Measurements from ENCODE around the gene IGF2. TPM values are rescaled to one million over a fixed set of nuclear protein-coding genes. Genes with fewer than 3 reads are reported as not detected.
"Not testable (repeated sequence)": the region's sequence is repeated elsewhere in the genome, so short reads cannot be mapped to it uniquely, and the experiment has no call there.

The IGF2 gene
- total RNA-seq, 3 donors from 2014 or later = 7.6 to 27.6 (median 12.1) TPM

GRCh38 chr11:2126520-2127085 lies 12.6 kb downstream of the IGF2 start:
- Histone ChIP-seq H3K4me3 (no peak overlapping the region), H3K4me1 (ENCODE audit: low read depth) (no peaks in the 10 kb centered on the region), H3K9me3 (no peaks in the 10 kb centered on the region), H3K36me3 (ENCODE audit: low read depth) (no peaks in the 10 kb centered on the region)
- DNase-seq (peak in 1 of 3 donors; percentile 3), ATAC-seq (no peak)
- intact Hi-C loops (cut with DNase I, micrococcal nuclease) = no loop called here
- TF ChIP-seq CTCF (IDR thresholded peaks at IDR 0.05) = no peak

DNA sequence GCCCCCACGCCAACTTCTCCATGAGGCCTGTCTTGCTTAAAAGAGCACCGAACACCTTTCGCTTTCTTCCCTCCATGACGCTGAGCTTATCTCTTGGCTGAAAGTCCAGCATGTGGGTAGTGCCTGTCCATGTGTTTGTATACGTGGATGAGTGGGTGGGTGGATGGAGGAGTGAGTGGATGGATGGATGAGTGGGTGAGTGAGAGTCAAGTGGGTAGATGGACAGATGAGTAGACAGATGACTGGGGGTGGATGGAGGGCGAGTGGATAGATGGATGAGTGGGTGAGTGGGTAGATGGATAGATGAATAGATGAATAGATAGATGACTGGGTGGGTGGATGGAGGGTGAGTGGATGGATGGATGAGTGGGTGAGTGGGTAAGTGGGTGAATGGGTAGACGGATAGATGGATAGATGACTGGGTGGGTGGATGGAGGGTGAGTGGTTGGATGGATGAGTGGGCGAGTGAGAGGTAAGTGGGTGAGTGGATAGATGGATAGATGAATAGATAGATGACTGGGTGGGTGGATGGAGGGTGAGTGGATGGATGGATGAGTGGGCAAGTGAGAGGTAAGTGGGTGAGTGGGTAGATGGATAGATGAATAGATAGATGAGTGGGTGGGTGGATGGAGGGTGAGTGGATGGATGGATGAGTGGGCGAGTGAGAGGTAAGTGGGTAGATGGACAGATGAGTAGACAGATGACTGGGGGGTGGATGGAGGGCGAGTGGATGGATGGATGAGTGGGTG lies 14.3 kb downstream of the IGF2 start:
- intact Hi-C loops (cut with DNase I, micrococcal nuclease); H3K4me3 ChIP-seq; H3K4me1 ChIP-seq (ENCODE audit: low read depth); H3K9me3 ChIP-seq; H3K36me3 ChIP-seq (ENCODE audit: low read depth); ATAC-seq: not testable (repeated sequence)
- DNase-seq = peak in 1 of 3 donors; percentile 4

DNA sequence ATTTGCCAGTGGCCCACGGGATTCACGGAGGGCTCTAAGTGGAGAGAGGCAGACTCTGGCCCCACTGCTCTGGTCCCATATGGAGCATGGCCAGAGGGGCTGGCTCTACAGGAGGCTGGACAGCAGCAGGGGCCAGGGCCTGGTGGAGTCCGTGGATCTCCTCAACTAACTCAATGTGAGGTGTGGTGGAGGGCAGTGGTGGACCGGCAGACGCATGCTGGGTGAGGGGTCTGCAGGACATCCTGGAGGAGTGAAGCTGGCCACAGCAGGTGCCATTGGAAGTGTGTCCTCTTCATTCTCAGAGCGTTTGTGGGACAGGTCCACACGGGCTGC lies 15.6 kb downstream of the IGF2 start:
- H3K4me3 ChIP-seq = no peak overlapping the region
- ATAC-seq (no peak), DNase-seq (peak in 1 of 3 donors; percentile 10)
- H3K4me1 ChIP-seq (ENCODE audit: low read depth) = no peaks in the 10 kb centered on the region
- no peak for TF ChIP-seq CTCF (IDR thresholded peaks at IDR 0.05)
- no peaks in the 10 kb centered on the region for H3K9me3 ChIP-seq
- H3K36me3 ChIP-seq (ENCODE audit: low read depth) = no peaks in the 10 kb centered on the region
- intact Hi-C loops (cut with DNase I, micrococcal nuclease) = no loop called here

DNA sequence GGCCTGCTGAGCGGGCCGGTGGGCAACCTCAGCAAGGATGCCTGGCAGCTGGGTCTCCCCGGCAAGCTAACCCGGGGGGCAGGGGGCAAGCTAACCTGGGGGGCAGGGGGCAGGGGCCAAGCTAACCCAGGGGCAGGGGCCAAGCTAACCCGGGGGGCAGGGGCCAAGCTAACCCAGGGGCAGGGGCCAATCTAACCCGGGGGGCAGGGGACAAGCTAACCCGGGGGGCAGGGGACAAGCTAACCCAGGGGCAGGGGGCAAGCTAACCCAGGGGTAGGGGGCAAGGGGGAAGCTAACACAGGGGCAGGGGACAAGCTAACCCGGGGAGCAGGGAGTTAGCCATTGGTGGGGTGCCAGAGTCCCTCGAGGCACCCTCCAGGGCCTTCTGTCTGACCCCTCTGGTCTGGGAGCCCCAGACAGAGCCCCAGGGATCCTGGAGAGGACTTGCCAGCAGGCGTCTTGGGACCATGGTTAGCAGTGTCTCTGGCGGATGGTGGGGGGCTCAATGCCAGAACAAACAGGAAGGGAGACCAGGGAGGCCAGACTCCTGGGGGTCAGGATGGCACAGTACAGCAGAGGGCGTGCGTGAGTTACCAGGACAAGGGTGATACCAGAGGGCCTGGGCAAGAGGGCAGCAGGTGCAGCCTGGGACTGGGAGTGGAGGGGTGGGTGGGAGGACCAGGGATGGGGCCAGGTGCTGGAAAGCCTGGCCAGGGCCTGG lies 16.1 kb downstream of the IGF2 start:
- H3K4me1 ChIP-seq (ENCODE audit: low read depth) = no peaks in the 10 kb centered on the region
- H3K9me3 ChIP-seq = no peaks in the 10 kb centered on the region
- peak in 2 of 3 donors; percentile 17 to 36 for DNase-seq
- no peak for TF ChIP-seq CTCF (IDR thresholded peaks at IDR 0.05)
- H3K4me3 ChIP-seq = no peak overlapping the region
- intact Hi-C loops (cut with DNase I, micrococcal nuclease) = no loop called here
- ATAC-seq = no peak
- H3K36me3 ChIP-seq (ENCODE audit: low read depth) = no peaks in the 10 kb centered on the region

DNA sequence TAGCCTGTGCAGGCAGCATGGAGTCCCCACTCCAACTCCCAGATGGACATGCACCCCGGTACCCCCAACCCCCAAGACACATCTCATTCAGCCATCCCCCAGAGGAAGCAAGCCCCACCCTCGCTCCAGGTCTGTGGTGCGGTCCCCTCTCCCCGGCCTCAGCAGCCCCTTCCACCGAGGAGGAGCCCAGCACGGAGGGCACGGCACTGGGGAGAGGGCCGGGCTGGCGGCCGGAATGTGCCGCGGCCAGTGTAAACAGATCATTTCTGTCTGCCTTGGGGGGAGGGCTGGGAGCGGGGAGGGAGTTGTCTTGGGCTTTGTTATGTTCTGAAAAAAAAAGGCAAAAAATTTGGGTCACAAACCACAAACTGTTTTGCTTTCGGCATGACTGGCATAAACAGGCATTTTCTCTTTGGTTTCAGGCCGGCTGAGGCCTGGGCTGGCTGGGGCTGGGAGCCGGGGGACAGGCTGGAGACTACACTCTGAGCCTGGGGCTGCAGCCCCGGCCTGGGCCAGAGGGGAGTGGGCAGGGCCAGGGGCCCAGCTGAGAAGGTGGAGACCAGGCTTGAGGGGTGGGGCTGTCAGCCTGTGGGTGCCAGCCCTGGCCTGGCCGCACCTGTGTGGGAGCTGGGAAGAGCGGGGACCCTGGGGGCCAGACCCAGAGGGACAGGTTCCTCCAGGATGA lies 16.8 kb downstream of the IGF2 start:
- intact Hi-C loops (cut with DNase I, micrococcal nuclease) = no loop called here
- DNase-seq (peak in 2 of 3 donors; percentile 4 to 17), ATAC-seq (no peak)
- Histone ChIP-seq H3K4me1 (ENCODE audit: low read depth) (no peaks in the 10 kb centered on the region), H3K9me3 (no peaks in the 10 kb centered on the region), H3K4me3 (no peak overlapping the region), H3K36me3 (ENCODE audit: low read depth) (no peaks in the 10 kb centered on the region)
- TF ChIP-seq CTCF (IDR thresholded peaks at IDR 0.05) = no peak

All from mucosa of descending colon (tissue), 3 donors.